ENCODE data around the gene WDR55. TPM values are rescaled to one million over a fixed set of nuclear protein-coding genes. Genes with fewer than 3 reads are reported as not detected.
A peak's percentile ranks its signal among the peaks of the same experiment; 100 is the strongest.
"Not testable (repeated sequence)": the region's sequence is repeated elsewhere in the genome, so short reads cannot be mapped to it uniquely, and the experiment has no call there.

The WDR55 gene
- total RNA-seq, 4 donors from 2014 or later: 10.9 to 18.7 (median 15.1) TPM

GRCh38 chr5:140635291-140636257 lies 29.1 kb upstream of the WDR55 start:
- Histone ChIP-seq H3K27ac (no peak overlapping the region), H3K4me3 (no peak overlapping the region), H3K4me1 (peaks cover 20 to 24% of the 10 kb centered on the region in 2 donors), H3K36me3 (no peaks in the 10 kb centered on the region), H3K27me3 (no peaks in the 10 kb centered on the region), H3K9me3 (no peaks in the 10 kb centered on the region)
- DNase-seq: no peak
- in situ Hi-C loops (cut with MboI; ENCODE audit: low sequenced_read_pairs in 4 of 4): loop anchor here in 2 of 4 donors (10.0 kb wide), 2 partner anchors 51 to 61 kb away; no protein-coding TSS in a partner anchor
- intact Hi-C loops (cut with DNase I; ENCODE audit: low total_unique reads): loop anchor here (5.0 kb wide), 1 partner anchor 263 kb away; no protein-coding TSS in a partner anchor
- ATAC-seq: no peak
- no peak for TF ChIP-seq CTCF (IDR thresholded peaks at IDR 0.05 in 4 of 5, conservative IDR thresholded peaks at IDR 0.05 in 1 of 5)
- no peak for TF ChIP-seq POLR2A (IDR thresholded peaks at IDR 0.05)

- no peaks in the 10 kb centered on the region for H3K27me3 ChIP-seq
- intact Hi-C loops (cut with DNase I; ENCODE audit: low total_unique reads): loop anchor here (2.0 to 5.0 kb wide), 4 partner anchors 69 to 265 kb away; partner anchors contain the start of genes APBB3, EIF4EBP3 and SLC35A4
- no peak overlapping the region for H3K4me3 ChIP-seq
- TF ChIP-seq CTCF (IDR thresholded peaks at IDR 0.05 in 4 of 5, conservative IDR thresholded peaks at IDR 0.05 in 1 of 5) (no peak), POLR2A (IDR thresholded peaks at IDR 0.05) (no peak)
- no peak for ATAC-seq
- in situ Hi-C loops (cut with MboI; ENCODE audit: low sequenced_read_pairs in 4 of 4): loop anchor here in 2 of 4 donors (10.0 kb wide), 2 partner anchors 53 to 63 kb away; no protein-coding TSS in a partner anchor
- no peak overlapping the region for H3K27ac ChIP-seq
- H3K36me3 ChIP-seq: no peaks in the 10 kb centered on the region
- no peak for DNase-seq
- H3K4me1 ChIP-seq: peaks cover 17 to 19% of the 10 kb centered on the region in 2 donors
- H3K9me3 ChIP-seq: no peaks in the 10 kb centered on the region
These were observed 27.2 kb upstream of the WDR55 start for GRCh38 chr5:140637371-140638100.

GRCh38 chr5:140638898-140639147 lies 25.9 kb upstream of the WDR55 start:
- intact Hi-C loops (cut with DNase I; ENCODE audit: low total_unique reads) (loop anchor here (1.0 to 5.0 kb wide), 5 partner anchors 68 to 267 kb away; partner anchors contain the start of genes ANKHD1, APBB3, EIF4EBP3 and SLC35A4), in situ Hi-C loops (cut with MboI; ENCODE audit: low sequenced_read_pairs in 4 of 4) (loop anchor here in 2 of 4 donors (10.0 kb wide), 2 partner anchors 54 to 64 kb away; no protein-coding TSS in a partner anchor)
- H3K9me3 ChIP-seq, H3K27me3 ChIP-seq, DNase-seq, H3K36me3 ChIP-seq, ATAC-seq: not testable (repeated sequence)
- Histone ChIP-seq H3K4me3 (peak overlapping the region; percentile 78 to 96 (median 86)), H3K4me1 (peaks cover 11% of the 10 kb centered on the region in 2 donors), H3K27ac (peak overlapping the region; percentile 90 to 97 (median 91))

- H3K4me3 ChIP-seq: peak within 1 kb of the TSS; percentile 78 to 96 (median 86)
- H3K36me3 ChIP-seq: peaks cover 0 to 15% of the 10 kb centered on the region in 2 donors
- peak within 1 kb of the TSS; percentile 90 to 97 (median 91) for H3K27ac ChIP-seq
- intact Hi-C loops (cut with DNase I; ENCODE audit: low total_unique reads) (loop anchor here (1.0 to 5.0 kb wide), 5 partner anchors 67 to 267 kb away; partner anchors contain the start of genes ANKHD1, APBB3, EIF4EBP3 and SLC35A4), in situ Hi-C loops (cut with MboI; ENCODE audit: low sequenced_read_pairs in 4 of 4) (loop anchor here in 2 of 4 donors (10.0 kb wide), 2 partner anchors 55 to 65 kb away; no protein-coding TSS in a partner anchor)
- DNase-seq (peak; percentile 96), ATAC-seq (peak; percentile 94)
- TF ChIP-seq POLR2A (IDR thresholded peaks at IDR 0.05) (peak; percentile 57 to 70), CTCF (IDR thresholded peaks at IDR 0.05 in 4 of 5, conservative IDR thresholded peaks at IDR 0.05 in 1 of 5) (peak; percentile 49 to 77 (median 53))
- no peaks in the 10 kb centered on the region for H3K27me3 ChIP-seq
- no peaks in the 10 kb centered on the region for H3K9me3 ChIP-seq
- peaks cover 11% of the 10 kb centered on the region in 2 donors for H3K4me1 ChIP-seq
These were observed 25.3 kb upstream of the WDR55 start, which contains the start of gene TMCO6 for GRCh38 chr5:140639148-140639981. TSS of gene TMCO6 (plus strand) at chr5:140639451. CDS start at chr5:140639528, 77 bp downstream.

Measured in gastrocnemius medialis (tissue), 4 donors.